Measurements from ENCODE around the gene KANSL1.
"Not testable (repeated sequence)": the region's sequence is repeated elsewhere in the genome, so short reads cannot be mapped to it uniquely, and the experiment has no call there.

Gene KANSL1

GRCh38 chr17:46193151-46193625 lies at the start of gene KANSL1:
KANSL1 (minus strand) TSS chr17:46193429; CDS start chr17:46172143, 21,286 bp downstream.
- DNase-seq: peak; percentile 98

- not testable (repeated sequence) for DNase-seq
These were observed 38.1 kb upstream of the KANSL1 start for GRCh38 chr17:46231359-46231758.

GRCh38 chr17:46225274-46225794 lies 32.1 kb upstream of the KANSL1 start:
- peak; percentile 95 for DNase-seq

DNA sequence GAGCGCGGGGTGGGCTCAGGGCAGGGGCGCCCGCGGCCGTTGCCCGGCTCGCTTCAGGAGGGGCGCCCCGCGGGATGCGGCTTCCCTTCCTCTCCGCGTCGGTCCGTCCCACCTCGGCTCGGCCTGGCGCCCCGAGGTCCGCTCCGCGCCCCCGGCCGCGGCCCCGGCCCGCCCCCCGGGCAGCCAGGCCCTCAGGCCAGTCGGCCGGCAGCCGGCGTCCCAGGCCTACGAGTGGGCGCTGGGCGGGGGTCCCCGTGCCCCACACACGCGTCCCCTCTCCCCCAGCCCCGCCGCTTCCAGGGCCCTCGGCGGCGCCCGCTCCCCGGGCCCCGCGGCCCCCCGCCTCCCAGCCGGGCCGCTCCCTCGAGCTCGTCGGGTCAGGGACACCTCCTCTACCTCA lies 31.6 kb upstream of the KANSL1 start:
- DNase-seq: not testable (repeated sequence)

DNA sequence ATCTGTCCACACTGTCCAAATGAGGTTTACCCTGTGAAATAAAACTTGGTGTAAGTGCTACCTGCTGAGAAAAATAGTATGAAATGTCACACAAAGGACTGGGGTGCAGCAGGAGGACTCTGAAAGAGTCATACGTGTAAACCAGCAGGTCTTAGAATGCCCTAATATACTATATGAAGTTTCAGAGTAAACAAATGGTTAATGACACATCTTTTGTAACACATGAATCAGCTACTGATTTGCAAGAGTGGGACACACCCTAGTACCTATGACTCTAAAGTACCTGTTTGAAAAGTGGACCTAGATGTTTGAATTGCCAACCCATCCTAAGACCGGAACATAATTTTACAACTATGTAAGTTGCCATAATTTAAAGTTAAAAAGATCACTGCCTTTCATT lies 29.8 kb upstream of the KANSL1 start:
- not testable (repeated sequence) for DNase-seq

- DNase-seq: no peak
These were observed 23.5 kb upstream of the KANSL1 start for GRCh38 chr17:46216682-46217081.

DNA sequence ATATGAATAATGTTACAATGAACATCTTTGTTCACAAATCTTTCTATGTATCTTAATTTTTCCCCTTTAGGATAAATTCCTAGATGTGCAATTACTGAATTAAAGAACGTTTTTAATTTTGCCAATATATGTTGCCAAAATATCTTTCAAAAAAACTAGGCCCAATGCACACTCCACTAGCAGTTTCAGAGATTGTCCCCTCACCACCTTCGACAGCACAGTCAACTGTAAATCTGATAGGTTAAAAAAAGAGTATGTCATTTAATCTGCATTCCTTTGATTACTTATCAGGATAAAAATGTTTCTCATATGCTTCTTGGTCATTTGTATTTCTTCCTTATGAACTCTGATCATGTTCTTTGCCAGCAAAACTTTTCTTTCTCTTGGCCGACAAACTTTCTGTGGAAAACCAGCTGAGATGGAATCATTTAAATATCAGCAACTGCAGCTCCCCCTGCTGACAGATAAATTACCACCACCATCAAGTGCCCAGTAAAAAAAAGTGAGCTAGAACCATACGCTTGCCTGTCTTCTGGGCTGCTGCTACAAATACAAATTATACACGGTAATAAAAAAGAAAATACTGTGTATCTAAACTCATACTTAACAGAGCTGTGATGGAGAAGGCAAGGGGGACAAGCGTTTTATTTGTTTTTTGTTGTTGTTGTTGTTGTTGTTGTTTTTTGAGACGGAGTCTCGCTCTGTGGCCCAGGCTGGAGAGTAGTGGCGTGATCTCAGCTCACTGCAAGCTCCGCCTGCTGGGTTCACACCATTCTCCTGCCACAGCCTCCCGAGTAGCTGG lies 19.6 kb upstream of the KANSL1 start:
- DNase-seq: peak; percentile 72

DNA sequence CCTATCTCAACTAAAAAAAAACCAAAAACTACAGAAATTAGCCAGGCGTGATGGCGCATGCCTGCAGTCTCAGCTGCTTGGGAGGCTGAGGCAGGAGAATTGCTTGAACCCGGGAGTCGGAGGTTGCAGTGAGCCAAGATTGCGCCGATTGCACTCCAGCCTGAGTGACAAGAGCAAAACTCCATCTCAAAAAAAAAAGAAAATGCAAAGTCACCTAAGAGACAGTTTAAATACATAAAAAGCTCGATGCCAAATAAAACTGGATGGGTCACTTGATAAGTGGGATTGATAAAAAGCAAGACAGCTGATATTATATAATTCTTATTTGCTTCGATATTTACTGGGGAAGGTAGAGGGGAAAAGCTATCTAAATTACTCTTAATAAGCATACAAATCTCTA lies 15.8 kb upstream of the KANSL1 start:
- no peak for DNase-seq

DNA sequence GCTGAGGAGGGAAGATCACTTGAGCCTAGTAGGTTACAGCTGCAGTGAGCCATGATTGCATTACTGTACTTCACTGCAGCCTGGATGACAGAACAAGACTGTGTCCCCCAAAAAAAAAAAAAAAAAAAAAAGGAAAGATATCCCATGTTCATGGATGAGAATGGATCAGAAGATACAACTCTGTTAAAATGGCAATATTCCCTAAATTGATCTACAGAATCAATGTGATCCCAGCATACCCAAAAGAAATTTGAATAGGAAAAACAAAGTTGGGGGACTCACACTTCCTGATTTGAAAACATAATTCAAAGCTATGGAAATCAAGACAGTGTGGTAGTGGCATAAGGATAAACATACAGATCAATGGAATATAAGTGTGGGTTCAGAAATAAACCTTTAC lies 12.7 kb upstream of the KANSL1 start:
- DNase-seq: no peak

DNA sequence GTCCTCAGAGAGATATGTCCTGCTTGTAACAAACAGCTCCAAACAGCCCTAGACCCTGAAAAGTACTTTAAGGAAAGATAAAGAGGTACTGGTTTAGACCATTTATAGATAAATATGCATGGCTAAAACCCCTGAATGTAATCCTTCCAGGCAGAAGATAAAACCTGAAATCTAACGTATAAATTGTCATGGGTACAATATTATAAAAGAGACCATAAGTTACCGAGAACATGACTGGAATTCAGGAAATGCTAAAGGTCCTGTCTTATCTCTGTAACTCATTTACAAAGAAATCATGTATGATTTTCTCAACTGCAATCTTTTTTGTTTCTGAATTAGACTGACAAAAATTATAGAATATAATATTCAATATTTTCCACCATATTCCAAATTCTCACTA lies 9.2 kb upstream of the KANSL1 start:
- no peak for DNase-seq

GRCh38 chr17:46201491-46201890 lies 8.3 kb upstream of the KANSL1 start:
- no peak for DNase-seq

GRCh38 chr17:46200197-46200596 lies 7.0 kb upstream of the KANSL1 start:
- DNase-seq: no peak

DNA sequence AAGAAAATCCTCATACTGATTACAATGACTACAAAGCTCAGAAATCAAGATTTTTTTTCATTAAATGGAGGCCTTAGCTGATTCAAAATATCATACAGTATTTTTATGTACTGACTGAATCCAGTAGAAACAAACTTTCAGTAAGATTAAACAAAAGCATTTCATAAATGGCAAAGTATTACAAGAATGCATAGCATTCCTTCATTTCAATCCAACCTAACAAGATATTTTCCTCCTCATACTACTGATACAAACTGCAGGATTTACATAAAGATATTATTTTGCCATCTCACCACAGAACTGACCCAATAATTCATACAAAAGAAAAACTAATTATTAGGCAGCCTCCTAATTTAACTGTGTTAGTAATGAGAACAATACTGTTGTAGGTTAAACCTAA lies 6.2 kb upstream of the KANSL1 start:
- DNase-seq: no peak

GRCh38 chr17:46198233-46198632 lies 5.0 kb upstream of the KANSL1 start:
- no peak for DNase-seq

GRCh38 chr17:46197530-46197929 lies 4.3 kb upstream of the KANSL1 start:
- DNase-seq: no peak

DNA sequence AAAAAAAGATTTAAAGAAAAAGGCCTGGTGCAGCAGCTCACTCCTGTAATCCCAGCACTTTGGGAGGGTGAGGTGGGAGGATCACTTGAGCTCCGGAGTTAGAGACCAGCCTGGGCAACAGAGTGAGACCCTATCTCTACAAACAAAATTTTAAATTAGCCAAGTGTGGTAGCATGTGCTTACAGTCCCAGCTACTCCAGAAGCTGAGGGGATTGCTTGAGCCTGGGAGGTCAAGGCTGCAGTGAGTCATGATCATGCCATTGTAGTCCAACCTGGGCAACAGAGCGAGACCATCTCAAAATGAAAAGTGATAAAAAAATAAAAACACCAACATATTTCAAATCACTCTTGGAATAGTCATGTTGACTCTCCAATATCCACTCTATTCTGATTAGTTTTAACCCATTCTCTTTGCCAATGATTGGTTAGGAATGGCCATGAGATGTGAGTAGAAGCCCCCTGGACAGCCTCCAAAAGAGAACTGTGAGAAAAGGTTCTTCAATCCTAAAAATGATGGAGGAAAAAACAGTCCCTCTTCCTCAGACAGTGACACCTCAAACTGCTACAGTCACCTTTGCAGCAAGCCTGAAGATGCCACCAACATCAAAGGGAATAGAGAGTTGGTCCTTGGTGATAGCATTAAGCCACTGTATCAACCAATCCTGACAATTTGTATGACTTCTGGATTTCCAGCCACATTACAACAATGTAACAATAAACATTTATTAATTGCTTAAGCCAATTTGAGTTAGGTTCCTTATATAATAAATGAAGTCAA lies 2.9 kb upstream of the KANSL1 start:
- DNase-seq: no peak

- DNase-seq: no peak
These were observed 2.1 kb upstream of the KANSL1 start for GRCh38 chr17:46195217-46195855.

DNA sequence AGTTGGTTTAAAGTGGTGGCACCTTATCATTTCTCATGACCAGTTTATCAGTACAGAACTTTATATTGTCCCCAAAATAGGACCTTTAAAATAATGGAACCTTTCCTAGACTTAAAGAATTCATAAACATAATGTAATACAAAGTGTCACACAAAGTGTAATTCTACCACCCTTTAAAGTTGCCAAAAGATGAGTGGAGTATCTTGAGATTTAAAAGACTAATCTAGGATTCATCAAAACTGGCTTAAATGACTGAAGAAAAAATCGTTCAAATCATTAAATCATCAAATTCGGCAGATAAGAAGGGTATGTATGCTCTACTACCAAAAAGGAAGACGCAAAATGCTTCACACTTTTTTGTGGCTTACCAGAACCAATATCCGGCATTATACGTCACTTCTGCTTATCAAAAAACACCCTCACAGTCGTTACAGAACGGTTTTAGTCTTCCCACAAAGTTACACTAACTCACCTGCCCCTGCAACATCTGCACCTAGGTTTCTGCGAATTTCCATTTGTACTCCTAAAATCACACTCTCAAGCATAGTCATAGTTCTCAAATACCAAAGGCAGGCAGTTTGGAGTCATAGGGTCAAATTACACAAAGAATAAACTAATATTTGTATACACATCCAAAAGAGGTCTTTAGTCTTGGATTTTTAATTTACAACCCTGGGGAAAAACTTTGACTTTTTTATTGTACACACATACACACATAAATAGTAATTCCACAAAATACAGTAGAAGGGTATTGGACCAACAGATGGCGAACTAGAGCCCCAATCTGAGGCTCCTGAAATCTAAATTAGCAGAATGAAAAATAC lies 1.4 kb upstream of the KANSL1 start:
- peak; percentile 56 for DNase-seq

- peak; percentile 99 for DNase-seq
These were observed 580 bp upstream of the KANSL1 start for GRCh38 chr17:46193626-46194392.

- peak; percentile 87 for DNase-seq
These were observed 634 bp downstream of the KANSL1 start for GRCh38 chr17:46192439-46193150.

DNA sequence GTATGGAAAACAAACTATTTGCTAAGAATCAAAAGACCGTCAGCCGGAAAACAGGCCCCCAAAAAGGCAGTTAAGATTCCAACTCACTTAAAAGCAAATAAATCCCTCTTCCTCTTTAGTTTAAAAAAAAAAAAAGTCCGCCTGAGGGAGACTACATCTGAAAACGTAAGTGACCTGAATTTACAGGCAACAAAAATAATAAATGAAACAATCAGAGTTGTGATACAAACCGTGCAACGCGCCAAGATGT lies 1.1 kb downstream of the KANSL1 start:
- no peak for DNase-seq

All from NCI-H526 treated with DMSO at 0.1 percent for 48 hours (cell line).